OCI-LY1 (cell line): ENCODE measurements around the gene TNFRSF1A.

Experiments used
- H2AFZ ChIP-seq: fragments of 200-600 bp; sonication (generic), shearing (Covaris generic); 2 replicates; pipeline ENCODE4 v1.6.0; 2014; ENCODE audit warnings: antibody characterized with exemption, mild to moderate bottlenecking, low read length
- H3F3A ChIP-seq: fragments of 200-600 bp; sonication (generic), shearing (Covaris generic); 2 replicates; pipeline ENCODE4 v1.6.0; 2014; ENCODE audit warnings: mild to moderate bottlenecking, antibody characterized with exemption, low read length, moderate library complexity; ENCODE audit not compliant: insufficient read depth
- H3K27ac ChIP-seq: fragments of 200-600 bp; sonication (generic); 2 replicates; pipeline ENCODE4 v1.5.1; 2014; ENCODE audit warnings: low read length, mixed run types, mild to moderate bottlenecking, low read depth; ENCODE audit not compliant: poor library complexity, severe bottlenecking
- H3K27me3 ChIP-seq: fragments of 200-600 bp; sonication (generic); 2 replicates; pipeline ENCODE4 v1.6.0; 2014; ENCODE audit warnings: antibody characterized with exemption, mild to moderate bottlenecking, low read length, moderate library complexity; ENCODE audit not compliant: insufficient read depth
- H3K36me3 ChIP-seq: fragments of 200-600 bp; sonication (generic); 2 replicates; pipeline ENCODE4 v1.6.1; 2014; ENCODE audit warnings: mild to moderate bottlenecking, antibody characterized with exemption, low read length, moderate library complexity, mixed read lengths; ENCODE audit not compliant: insufficient read depth
- H3K4me1 ChIP-seq: fragments of 200-600 bp; sonication (generic); 2 replicates; pipeline ENCODE4 v1.5.1; 2014; ENCODE audit warnings: mild to moderate bottlenecking, low read length, moderate library complexity; ENCODE audit not compliant: insufficient read depth, severe bottlenecking
- H3K4me2 ChIP-seq: fragments of 200-600 bp; sonication (generic), shearing (Covaris generic); 2 replicates; pipeline ENCODE4 v1.6.1; 2014; ENCODE audit warnings: low read length
- H3K4me3 ChIP-seq: fragments of 200-600 bp; sonication (generic); 2 replicates; pipeline ENCODE4 v1.5.1; 2014; ENCODE audit warnings: low read length, low read depth, mild to moderate bottlenecking, mixed read lengths; ENCODE audit not compliant: poor library complexity, severe bottlenecking
- H3K79me2 ChIP-seq: fragments of 200-600 bp; shearing (Covaris generic); 2 replicates; pipeline ENCODE4 v1.6.1; 2016; ENCODE audit warnings: mixed run types, low read length, mixed read lengths; ENCODE audit not compliant: insufficient read depth
- H3K9ac ChIP-seq: fragments of 200-600 bp; sonication (generic), shearing (Covaris generic); 2 replicates; pipeline ENCODE4 v1.6.1; 2014; ENCODE audit warnings: mild to moderate bottlenecking, low read length, mixed read lengths
- H3K9me2 ChIP-seq: fragments of 200-600 bp; sonication (generic), shearing (Covaris generic); 2 replicates; pipeline ENCODE4 v1.6.1; 2014; ENCODE audit warnings: low read depth, mild to moderate bottlenecking, low read length, mixed read lengths
- H3K9me3 ChIP-seq: fragments of 200-600 bp; shearing (Covaris generic); 2 replicates; pipeline ENCODE4 v1.6.1; 2014; ENCODE audit warnings: low read length, mixed read lengths
- H4K20me1 ChIP-seq: fragments of 200-600 bp; sonication (generic), shearing (Covaris generic); 2 replicates; pipeline ENCODE4 v1.6.0; 2016; ENCODE audit warnings: mild to moderate bottlenecking, low read length; ENCODE audit not compliant: insufficient read depth
- EZH2 ChIP-seq: fragments of 200-600 bp; sonication (generic), shearing (Covaris generic); IDR thresholded peaks from 2 replicates; pipeline ENCODE4 v1.8.0; 2017; ENCODE audit warnings: borderline replicate concordance, mixed run types, mild to moderate bottlenecking, antibody characterized with exemption, low read length, moderate library complexity, mixed read lengths
- TF ChIP-seq, protein P1 (sequence below): fragments of 200-600 bp; sonication (generic), shearing (Covaris generic); IDR thresholded peaks from 2 replicates; pipeline ENCODE4 v1.5.1; 2017; ENCODE audit warnings: mild to moderate bottlenecking, antibody characterized with exemption, low read length, moderate library complexity, mixed read lengths

TNFRSF1A gene

DNA sequence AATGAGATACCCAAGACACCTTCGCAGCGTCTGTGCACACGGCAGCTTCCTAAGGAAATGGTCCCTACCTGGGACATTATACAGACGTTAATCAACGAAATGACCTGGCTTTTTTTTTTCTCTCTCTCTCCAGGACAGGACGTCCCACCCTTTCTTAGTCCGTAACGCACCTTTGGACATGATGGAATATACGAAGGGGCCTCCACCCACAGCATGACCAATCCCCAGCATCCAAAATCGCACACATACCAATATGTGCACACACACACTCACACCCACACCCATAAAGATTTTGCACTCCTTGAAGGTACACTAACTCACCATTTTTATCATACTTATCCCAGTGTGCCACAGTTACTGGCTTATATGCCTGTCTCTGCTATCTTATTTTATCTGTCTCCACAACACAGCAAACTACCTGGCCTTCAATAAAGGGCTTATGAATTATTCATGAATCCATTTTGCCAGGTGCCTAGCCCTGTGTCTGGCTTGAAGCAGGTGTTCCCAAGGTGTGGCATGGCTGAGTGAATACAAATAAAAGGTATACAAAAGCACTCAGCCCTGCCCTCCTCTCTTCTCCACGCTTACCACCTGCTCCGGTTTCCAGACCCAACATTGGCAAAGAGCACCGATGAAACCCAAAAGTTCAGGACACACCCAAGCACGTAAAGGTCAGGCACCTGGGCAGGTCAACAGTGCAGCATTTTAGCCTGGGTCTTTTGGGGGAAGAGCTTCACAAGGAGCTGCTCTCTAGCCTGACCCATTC is 31.3 kb upstream of the TNFRSF1A start:
- no peak overlapping the region for H3K27ac ChIP-seq
- H3K4me1 ChIP-seq = no peaks in the 10 kb centered on the region
- H3K4me2 ChIP-seq = no peak overlapping the region

DNA sequence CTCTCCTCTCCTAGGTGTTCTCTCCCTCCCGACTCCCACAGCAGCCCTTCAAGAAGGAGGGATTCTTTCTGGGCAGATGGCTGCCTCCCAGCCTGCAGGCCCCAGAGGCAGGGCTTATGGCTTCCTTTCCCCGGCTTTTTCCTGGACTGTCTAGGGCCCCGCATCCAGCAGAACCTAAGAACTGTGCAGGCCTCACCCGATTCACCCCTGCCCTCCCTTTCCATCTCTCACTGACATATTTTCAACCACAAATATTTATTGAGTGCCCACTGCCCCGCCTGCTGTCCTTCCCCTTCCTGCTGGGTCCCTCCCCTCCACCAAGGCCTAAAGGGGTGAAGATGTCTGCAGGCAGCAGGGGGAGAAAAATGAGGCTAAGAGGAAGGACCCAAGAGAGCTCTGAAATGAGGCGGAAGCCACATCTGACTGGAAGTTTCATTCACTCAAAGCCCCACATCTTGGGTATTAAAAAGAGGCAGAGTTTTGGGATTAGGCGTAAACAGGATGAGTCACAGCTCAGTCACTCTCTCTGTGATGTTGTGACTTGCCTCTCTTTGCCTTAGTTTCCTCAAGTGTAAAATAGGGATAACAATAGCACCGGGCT is 30.6 kb upstream of the TNFRSF1A start:
- no peaks in the 10 kb centered on the region for H3K4me1 ChIP-seq

More for the DNA sequence above, 31.3 kb upstream of the TNFRSF1A start:
- H3K36me3 ChIP-seq = no peaks in the 10 kb centered on the region
- no peaks in the 10 kb centered on the region for H3F3A ChIP-seq
- TF ChIP-seq, protein P1, sequence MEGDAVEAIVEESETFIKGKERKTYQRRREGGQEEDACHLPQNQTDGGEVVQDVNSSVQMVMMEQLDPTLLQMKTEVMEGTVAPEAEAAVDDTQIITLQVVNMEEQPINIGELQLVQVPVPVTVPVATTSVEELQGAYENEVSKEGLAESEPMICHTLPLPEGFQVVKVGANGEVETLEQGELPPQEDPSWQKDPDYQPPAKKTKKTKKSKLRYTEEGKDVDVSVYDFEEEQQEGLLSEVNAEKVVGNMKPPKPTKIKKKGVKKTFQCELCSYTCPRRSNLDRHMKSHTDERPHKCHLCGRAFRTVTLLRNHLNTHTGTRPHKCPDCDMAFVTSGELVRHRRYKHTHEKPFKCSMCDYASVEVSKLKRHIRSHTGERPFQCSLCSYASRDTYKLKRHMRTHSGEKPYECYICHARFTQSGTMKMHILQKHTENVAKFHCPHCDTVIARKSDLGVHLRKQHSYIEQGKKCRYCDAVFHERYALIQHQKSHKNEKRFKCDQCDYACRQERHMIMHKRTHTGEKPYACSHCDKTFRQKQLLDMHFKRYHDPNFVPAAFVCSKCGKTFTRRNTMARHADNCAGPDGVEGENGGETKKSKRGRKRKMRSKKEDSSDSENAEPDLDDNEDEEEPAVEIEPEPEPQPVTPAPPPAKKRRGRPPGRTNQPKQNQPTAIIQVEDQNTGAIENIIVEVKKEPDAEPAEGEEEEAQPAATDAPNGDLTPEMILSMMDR = no peak
- TF ChIP-seq EZH2 = no peak
- H3K9ac ChIP-seq = no peak overlapping the region
- H4K20me1 ChIP-seq = no peaks in the 10 kb centered on the region
- no peaks in the 10 kb centered on the region for H3K79me2 ChIP-seq
- H3K27me3 ChIP-seq = peaks cover 14% of the 10 kb centered on the region
- H3K9me2 ChIP-seq = no peaks in the 10 kb centered on the region
- H3K4me3 ChIP-seq = no peak overlapping the region
- H2AFZ ChIP-seq = no peak overlapping the region
- H3K9me3 ChIP-seq = 0 out of 2 replicates have a peak, but pooled peaks cover 1% of the 10 kb centered on the region

DNA sequence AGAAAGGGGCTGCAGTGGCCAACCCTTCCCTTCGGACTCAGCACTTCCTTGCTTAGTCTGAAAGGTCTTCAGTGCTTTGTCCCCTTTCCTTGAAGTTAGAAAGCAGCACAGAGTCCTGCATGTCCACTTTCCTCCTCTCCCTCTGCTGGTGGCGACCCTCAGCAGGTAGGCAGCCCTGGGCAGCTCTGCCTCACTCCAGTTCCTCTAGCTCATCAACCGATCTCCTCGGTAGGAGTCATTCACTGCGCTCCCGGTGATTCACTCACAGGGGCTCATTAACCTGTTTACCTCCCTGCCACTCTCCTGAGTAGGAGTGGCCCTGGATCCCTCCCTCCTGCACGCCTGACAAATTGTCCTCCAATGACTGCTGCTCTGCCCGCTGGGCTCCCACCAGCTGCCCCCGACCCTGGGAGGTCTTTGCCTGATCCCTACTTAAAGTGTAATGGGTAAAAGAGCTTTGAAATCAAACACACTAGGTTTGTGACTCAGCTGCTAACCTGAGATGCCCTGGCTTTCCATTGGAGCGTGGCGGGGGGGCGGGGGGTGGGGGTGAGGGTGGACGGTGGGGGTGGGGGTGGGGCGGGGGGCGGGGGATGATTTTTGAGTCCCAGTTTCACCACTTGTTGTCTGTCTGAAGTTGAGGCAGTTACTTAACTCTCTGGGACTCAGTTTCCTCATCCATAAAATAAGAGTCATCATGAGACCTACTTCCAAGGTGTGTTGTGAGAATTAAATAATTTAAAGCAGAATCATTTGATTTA is 29.3 kb upstream of the TNFRSF1A start:
- no peak overlapping the region for H2AFZ ChIP-seq
- TF ChIP-seq, protein P1 = no peak
- TF ChIP-seq EZH2 = no peak

More for the DNA sequence above, 30.6 kb upstream of the TNFRSF1A start:
- Histone ChIP-seq H2AFZ (no peak overlapping the region), H3K27me3 (peaks cover 11% of the 10 kb centered on the region), H4K20me1 (no peaks in the 10 kb centered on the region), H3F3A (no peaks in the 10 kb centered on the region), H3K9ac (no peak overlapping the region), H3K4me2 (no peak overlapping the region), H3K9me2 (no peaks in the 10 kb centered on the region), H3K27ac (no peak overlapping the region), H3K4me3 (no peak overlapping the region), H3K79me2 (no peaks in the 10 kb centered on the region), H3K36me3 (no peaks in the 10 kb centered on the region), H3K9me3 (0 out of 2 replicates have a peak, but pooled peaks cover 2% of the 10 kb centered on the region)
- TF ChIP-seq, protein P1 = no peak
- TF ChIP-seq EZH2 = no peak

More for the DNA sequence above, 29.3 kb upstream of the TNFRSF1A start:
- Histone ChIP-seq H3K9me2 (no peaks in the 10 kb centered on the region), H3K9ac (no peak overlapping the region), H3K27me3 (peaks cover 6% of the 10 kb centered on the region), H4K20me1 (no peaks in the 10 kb centered on the region), H3F3A (no peaks in the 10 kb centered on the region), H3K36me3 (no peaks in the 10 kb centered on the region), H3K4me1 (no peaks in the 10 kb centered on the region), H3K9me3 (0 out of 2 replicates have a peak, but pooled peaks cover 2% of the 10 kb centered on the region), H3K27ac (no peak overlapping the region), H3K4me3 (no peak overlapping the region), H3K4me2 (no peak overlapping the region), H3K79me2 (no peaks in the 10 kb centered on the region)
